ENCODE results near the gene FANCI.

The FANCI gene

GRCh38 chr15:89293012-89293411 is 49.2 kb downstream of the FANCI start:
- DNase-seq, result no peak
- in situ Hi-C loops (cut with MboI; ENCODE audit: low pct_unique_long_range_greater_than_20kb, low sequenced_read_pairs), result no loop called here

DNA sequence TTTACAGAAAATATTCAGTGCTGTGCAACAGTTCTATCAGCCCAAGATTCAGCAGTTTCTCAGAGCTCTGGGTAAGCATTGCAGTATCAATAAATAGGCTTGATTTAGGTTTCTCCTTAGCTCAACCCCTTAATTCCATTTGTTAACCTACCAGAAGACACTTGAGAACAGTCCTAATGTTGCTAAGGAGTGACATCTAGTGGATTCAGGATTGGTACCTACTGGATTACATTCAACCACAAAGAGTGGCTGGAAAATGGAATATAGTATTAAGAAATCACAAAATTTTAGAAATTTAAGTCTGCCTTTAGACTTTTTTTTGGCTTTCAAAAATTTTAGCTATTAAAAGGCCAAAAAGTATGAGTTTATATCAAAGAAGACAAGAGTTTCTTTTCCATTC is 56.1 kb downstream of the FANCI start:
- in situ Hi-C loops (cut with MboI; ENCODE audit: low pct_unique_long_range_greater_than_20kb, low sequenced_read_pairs), result no loop called here
- DNase-seq, result no peak

DNA sequence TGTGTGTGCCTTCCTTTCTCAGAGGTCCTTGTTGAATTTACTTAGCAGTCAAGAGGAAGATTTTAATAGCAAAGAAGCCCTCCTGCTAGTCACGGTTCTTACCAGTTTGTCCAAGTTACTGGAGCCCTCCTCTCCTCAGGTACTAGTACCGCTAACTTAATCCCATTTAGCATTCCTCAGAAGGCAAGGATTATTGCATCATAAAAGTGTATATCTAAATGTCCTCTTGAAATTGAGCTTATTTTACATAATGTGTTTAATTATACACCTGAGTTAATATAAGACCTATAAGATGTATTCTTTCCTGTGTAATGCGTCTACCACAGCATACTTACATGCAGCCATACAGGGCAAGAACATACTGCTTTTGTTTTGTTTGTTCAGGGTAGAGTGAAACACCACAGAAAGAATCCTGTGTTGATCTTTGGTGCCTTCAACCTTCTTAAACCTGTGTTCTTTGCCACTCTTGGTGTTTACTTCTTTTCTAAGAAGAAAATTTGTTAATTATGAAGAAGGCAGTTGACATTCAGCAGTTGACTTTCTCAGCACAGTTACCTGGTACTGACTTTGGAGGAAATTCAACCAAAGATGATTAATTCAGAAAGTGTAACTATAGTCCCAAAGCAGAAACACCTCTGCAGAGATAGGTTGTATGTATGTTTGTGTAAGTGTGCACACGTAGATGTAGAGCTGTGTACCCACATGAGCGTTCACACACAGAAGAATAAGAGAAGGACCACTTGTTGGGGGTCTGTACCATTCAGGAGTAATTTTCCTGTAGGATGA is 57.7 kb downstream of the FANCI start:
- in situ Hi-C loops (cut with MboI; ENCODE audit: low pct_unique_long_range_greater_than_20kb, low sequenced_read_pairs), result no loop called here
- no peak for DNase-seq

GRCh38 chr15:89303986-89304385 is 60.2 kb downstream of the FANCI start:
- in situ Hi-C loops (cut with MboI; ENCODE audit: low pct_unique_long_range_greater_than_20kb, low sequenced_read_pairs), result no loop called here
- no peak for DNase-seq

DNA sequence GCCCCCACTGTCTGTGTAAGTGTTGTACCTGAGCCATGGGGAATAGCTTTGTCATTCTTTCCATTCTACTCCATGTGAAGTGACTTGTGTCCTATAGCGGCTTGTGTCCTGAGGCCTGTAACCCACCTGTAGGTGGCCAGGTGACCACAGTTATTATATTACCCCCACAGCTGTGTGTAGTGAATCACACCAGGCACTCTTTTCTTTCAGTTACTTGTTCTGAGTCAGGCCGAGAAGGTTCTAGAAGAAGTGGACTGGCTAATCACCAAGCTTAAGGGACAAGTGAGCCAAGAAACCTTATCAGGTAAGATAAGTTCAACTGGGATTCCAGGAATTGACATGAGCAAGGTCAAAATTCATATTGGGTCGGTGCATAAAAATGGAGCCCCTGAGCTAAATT is 61.6 kb downstream of the FANCI start:
- in situ Hi-C loops (cut with MboI; ENCODE audit: low pct_unique_long_range_greater_than_20kb, low sequenced_read_pairs), result no loop called here
- no peak for DNase-seq

- in situ Hi-C loops (cut with MboI; ENCODE audit: low pct_unique_long_range_greater_than_20kb, low sequenced_read_pairs), result no loop called here
- DNase-seq, result no peak
Measured at GRCh38 chr15:89307046-89307587, 63.3 kb downstream of the FANCI start.

DNA sequence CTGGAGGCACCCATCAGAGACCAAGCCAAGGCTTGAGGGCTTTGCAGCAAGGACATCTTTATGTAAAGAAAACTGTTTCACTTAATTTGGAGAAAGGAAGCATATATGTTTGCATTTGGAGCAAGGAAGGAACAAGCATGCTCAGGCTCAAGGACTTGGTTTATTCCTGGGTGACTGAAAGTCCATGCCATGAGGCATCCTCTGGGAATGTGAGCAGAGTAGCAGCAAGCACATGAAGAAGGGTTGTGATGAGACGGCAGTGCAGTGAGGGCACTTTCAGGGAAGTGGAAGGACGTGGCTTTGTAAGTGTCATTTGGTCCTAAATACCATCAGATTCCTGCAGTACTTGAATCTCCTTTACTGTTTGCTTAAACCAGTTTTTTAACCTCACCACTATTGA is 64.0 kb downstream of the FANCI start:
- DNase-seq, result no peak
- in situ Hi-C loops (cut with MboI; ENCODE audit: low pct_unique_long_range_greater_than_20kb, low sequenced_read_pairs), result no loop called here

- no peak for DNase-seq
- in situ Hi-C loops (cut with MboI; ENCODE audit: low pct_unique_long_range_greater_than_20kb, low sequenced_read_pairs), result no loop called here
Measured at GRCh38 chr15:89308236-89308635, 64.5 kb downstream of the FANCI start.

DNA sequence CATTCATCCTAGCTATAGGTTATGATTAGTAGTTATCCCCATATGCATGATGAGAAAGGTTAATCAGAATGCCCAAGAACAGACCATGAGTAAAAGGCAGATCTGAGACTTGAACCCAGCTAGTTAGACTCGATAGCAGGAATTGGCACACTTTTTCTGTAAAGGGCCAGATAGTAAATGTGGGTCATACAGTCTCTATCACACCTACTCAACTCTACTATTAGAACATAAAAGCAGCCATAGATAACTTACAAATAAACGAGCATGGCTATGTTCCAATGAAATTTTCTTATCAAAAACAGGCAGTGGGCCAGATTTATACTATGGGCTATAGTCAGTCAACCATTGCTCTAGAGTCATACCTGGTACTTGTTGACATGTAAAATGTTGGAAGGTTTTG is 66.2 kb downstream of the FANCI start:
- in situ Hi-C loops (cut with MboI; ENCODE audit: low pct_unique_long_range_greater_than_20kb, low sequenced_read_pairs), result no loop called here
- no peak for DNase-seq

- DNase-seq, result no peak
- in situ Hi-C loops (cut with MboI; ENCODE audit: low pct_unique_long_range_greater_than_20kb, low sequenced_read_pairs), result no loop called here
Measured at GRCh38 chr15:89315375-89315929, 71.7 kb downstream of the FANCI start.

GRCh38 chr15:89316504-89316903 is 72.7 kb downstream of the FANCI start:
- no peak for DNase-seq
- in situ Hi-C loops (cut with MboI; ENCODE audit: low pct_unique_long_range_greater_than_20kb, low sequenced_read_pairs), result no loop called here

DNA sequence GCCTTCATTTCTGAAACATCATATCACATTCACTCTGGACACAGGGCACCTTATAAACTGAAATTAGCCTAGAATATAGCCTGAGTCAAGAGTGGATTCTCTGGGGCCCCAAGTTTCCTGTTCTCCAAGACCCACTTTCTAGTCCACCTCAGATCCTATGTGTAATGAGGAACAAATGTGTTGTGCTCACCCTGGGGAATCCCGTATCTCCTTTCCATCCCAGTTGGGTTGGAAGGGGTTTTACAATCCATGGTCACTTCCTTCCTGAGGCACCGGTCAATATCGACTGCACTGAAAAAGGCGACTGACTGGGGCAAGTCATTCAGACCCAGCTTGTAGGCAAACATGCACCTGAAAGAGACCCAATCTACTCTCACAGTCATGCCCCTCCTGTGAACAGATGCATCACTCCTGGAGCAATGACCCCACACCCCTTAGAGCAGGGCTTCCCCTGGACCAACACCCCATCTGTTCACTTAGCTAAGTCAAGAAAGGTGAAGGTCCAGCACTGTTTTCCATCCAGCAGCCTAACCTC is 73.5 kb downstream of the FANCI start:
- DNase-seq, result no peak
- in situ Hi-C loops (cut with MboI; ENCODE audit: low pct_unique_long_range_greater_than_20kb, low sequenced_read_pairs), result no loop called here

GRCh38 chr15:89319678-89320077 is 75.9 kb downstream of the FANCI start:
- in situ Hi-C loops (cut with MboI; ENCODE audit: low pct_unique_long_range_greater_than_20kb, low sequenced_read_pairs), result no loop called here
- no peak for DNase-seq

DNA sequence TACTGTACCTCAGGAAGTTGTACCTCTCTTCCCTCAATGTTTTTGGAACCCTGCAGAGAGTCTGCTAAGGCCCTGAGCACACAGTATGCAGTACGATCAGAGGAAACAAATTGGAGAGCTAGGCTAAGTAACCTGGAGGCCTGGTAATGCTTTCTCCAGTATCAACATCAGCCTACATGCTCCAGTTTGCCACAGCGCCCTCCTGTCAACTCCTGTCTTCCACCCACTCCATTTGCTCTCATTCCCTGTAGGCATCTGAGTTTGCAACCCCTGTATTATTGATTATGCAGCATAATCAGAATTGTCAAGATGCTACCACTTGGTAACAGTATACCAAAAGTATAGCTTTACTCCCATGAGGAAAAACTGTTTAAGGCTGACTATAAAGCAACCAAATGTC is 76.4 kb downstream of the FANCI start:
- in situ Hi-C loops (cut with MboI; ENCODE audit: low pct_unique_long_range_greater_than_20kb, low sequenced_read_pairs), result no loop called here
- DNase-seq, result no peak

GRCh38 chr15:89321521-89322410 is 78.0 kb downstream of the FANCI start:
- in situ Hi-C loops (cut with MboI; ENCODE audit: low pct_unique_long_range_greater_than_20kb, low sequenced_read_pairs), result no loop called here
- no peak for DNase-seq

GRCh38 chr15:89322822-89323221 is 79.0 kb downstream of the FANCI start:
- no peak for DNase-seq
- in situ Hi-C loops (cut with MboI; ENCODE audit: low pct_unique_long_range_greater_than_20kb, low sequenced_read_pairs), result no loop called here

DNA sequence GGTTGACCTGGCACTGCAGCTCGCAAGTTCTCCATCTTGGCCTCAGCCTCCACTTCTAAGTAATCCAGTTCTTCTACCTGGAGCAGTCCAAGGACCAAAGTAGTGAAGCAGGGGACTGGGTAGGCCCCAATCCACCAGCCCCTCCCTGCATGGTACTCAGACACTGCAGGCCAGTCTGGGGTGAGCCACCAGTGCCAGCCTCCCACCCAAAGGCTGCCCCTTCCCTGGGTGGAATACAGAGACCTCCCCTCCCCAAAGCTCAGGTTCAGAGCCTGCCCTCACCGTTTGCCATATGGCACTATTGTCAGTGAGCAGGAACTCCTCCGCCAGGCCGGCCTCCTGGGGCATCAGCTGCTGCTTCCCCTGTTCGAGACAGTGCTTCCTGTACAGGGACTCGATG is 80.0 kb downstream of the FANCI start:
- in situ Hi-C loops (cut with MboI; ENCODE audit: low pct_unique_long_range_greater_than_20kb, low sequenced_read_pairs), result no loop called here
- DNase-seq, result no peak

GRCh38 chr15:89325039-89325803 is 81.4 kb downstream of the FANCI start:
- DNase-seq, result no peak
- in situ Hi-C loops (cut with MboI; ENCODE audit: low pct_unique_long_range_greater_than_20kb, low sequenced_read_pairs), result no loop called here

- in situ Hi-C loops (cut with MboI; ENCODE audit: low pct_unique_long_range_greater_than_20kb, low sequenced_read_pairs), result no loop called here
- no peak for DNase-seq
Measured at GRCh38 chr15:89326316-89326715, 82.5 kb downstream of the FANCI start.
